Measurements from ENCODE around the gene SCAANT1. TPM values are rescaled to one million over a fixed set of nuclear protein-coding genes. Genes with fewer than 3 reads are reported as not detected.

The SCAANT1 gene
- total and polyA plus RNA-seq, 4 donors, result not detected

- TF ChIP-seq ZBTB33 (IDR thresholded peaks at IDR 0.05) (no peak), MAX (IDR thresholded peaks at IDR 0.05) (no peak), JUND (IDR thresholded peaks at IDR 0.05) (no peak)
These were observed 25.3 kb downstream of the SCAANT1 start (continued) for GRCh38 chr3:63886858-63887257.

- Histone ChIP-seq H3K4me1 (ENCODE audit: control insufficient read depth in 4 of 4, insufficient read depth in 4 of 4, low read length in 3 of 4) (peaks cover 0 to 3% (median 0%) of the 10 kb centered on the region in 4 donors), H3K9me3 (ENCODE audit: control insufficient read depth in 4 of 4, low read length in 3 of 4) (no peaks in the 10 kb centered on the region), H3K36me3 (ENCODE audit: control insufficient read depth in 4 of 4, insufficient read depth in 3 of 4, low read depth in 1 of 4, low read length in 3 of 4) (no peaks in the 10 kb centered on the region), H3K27ac (ENCODE audit: low read depth in 1 of 2, low read length in 2 of 2) (no peak overlapping the region), H3K4me3 (ENCODE audit: low read depth in 1 of 3, low read length in 3 of 3) (no peak overlapping the region), H3K9ac (ENCODE audit: low read depth in 1 of 2, low read length in 2 of 2) (no peak overlapping the region), H3K27me3 (ENCODE audit: control insufficient read depth in 4 of 4, insufficient read depth in 4 of 4, low read length in 3 of 4) (no peaks in the 10 kb centered on the region)
- DNase-seq (ENCODE audit: low spot score), result no peak
- no peak for TF ChIP-seq HNF4G (IDR thresholded peaks at IDR 0.05)
- no peak for TF ChIP-seq FOXA1 (IDR thresholded peaks at IDR 0.05)
- TF ChIP-seq RXRA (IDR thresholded peaks at IDR 0.05), result no peak
- no peak for TF ChIP-seq HNF4A (conservative IDR thresholded peaks at IDR 0.05)
- TF ChIP-seq GABPA (IDR thresholded peaks at IDR 0.05 in 1 of 2, conservative IDR thresholded peaks at IDR 0.05 in 1 of 2), result no peak
- no peak for TF ChIP-seq YY1 (IDR thresholded peaks at IDR 0.05)
- no peak for TF ChIP-seq SP1 (IDR thresholded peaks at IDR 0.05)
- TF ChIP-seq CTCF (IDR thresholded peaks at IDR 0.05; ENCODE audit: low read depth, low read length, missing input control), result no peak
- no peak for TF ChIP-seq ATF3 (IDR thresholded peaks at IDR 0.05)
- TF ChIP-seq EGR1 (IDR thresholded peaks at IDR 0.05; ENCODE audit: low read depth in 2 of 2), result no peak
- no peak for TF ChIP-seq MAX (IDR thresholded peaks at IDR 0.05)
- no peak for TF ChIP-seq ZBTB33 (IDR thresholded peaks at IDR 0.05)
- no peak for TF ChIP-seq RAD21 (IDR thresholded peaks at IDR 0.05)
- no peak for TF ChIP-seq JUND (IDR thresholded peaks at IDR 0.05)
- no peak for TF ChIP-seq TAF1 (conservative IDR thresholded peaks at IDR 0.05)
- no peak for TF ChIP-seq NR2F2 (IDR thresholded peaks at IDR 0.05)
- no peak for TF ChIP-seq FOXA2 (IDR thresholded peaks at IDR 0.05)
- no peak for TF ChIP-seq REST (IDR thresholded peaks at IDR 0.05)
- 88% methylated on average over 5 of the region's 5 CpGs for WGBS
These were observed 31.5 kb downstream of the SCAANT1 start for GRCh38 chr3:63880653-63881052.

Data from liver (tissue), 9 donors.